Measurements from ENCODE around the gene WDR27. TPM values are rescaled to one million over a fixed set of nuclear protein-coding genes. Genes with fewer than 3 reads are reported as not detected.

WDR27 gene
- total and polyA plus RNA-seq, 2 donors from 2014 or later = 12.3 to 45.0 TPM

DNA sequence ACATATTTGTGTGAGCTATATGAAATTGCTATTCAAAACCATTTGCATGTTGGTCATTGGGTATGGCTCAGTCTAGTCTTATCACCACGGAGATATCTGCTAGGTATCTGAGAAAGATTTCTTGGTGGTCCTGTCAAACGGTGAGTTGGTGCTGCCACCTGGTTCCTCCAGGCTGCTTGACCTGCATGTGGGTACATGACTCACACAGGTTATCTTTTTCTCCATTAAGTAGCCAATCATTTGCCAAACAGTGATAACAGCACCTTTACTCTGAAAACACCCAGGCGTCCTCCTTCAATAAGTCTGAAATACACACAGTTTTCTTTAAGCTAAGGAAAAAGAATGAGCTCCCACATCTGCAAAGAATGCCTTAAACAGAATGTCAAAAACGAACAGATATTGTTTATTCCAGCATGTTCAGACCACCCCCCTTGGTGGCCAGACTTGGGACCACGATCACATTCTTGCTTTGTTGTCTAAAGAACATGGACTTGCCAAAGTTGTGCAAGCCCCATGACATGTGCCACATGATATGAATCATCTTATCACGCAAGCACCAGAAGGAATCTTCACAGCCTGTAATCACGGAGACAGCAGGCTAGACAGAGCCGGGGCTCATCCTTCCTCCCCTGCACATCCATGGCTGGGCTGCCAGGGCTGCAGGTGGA is 247.5 kb downstream of the WDR27 start:
- Histone ChIP-seq H3K9me3 (ENCODE audit: control insufficient read depth in 2 of 3, insufficient read depth in 1 of 3, low read length in 3 of 3) (no peaks in the 10 kb centered on the region), H3K36me3 (ENCODE audit: control insufficient read depth in 2 of 3, insufficient read depth in 3 of 3, low read length in 3 of 3) (no peaks in the 10 kb centered on the region), H3K4me3 (ENCODE audit: low read length in 3 of 3) (no peak overlapping the region), H3K27ac (ENCODE audit: low read depth in 2 of 2, low read length in 2 of 2) (no peak overlapping the region), H3K4me1 (ENCODE audit: control insufficient read depth in 2 of 3, insufficient read depth in 2 of 3, low read depth in 1 of 3, low read length in 3 of 3) (no peaks in the 10 kb centered on the region), H3K9ac (ENCODE audit: low read length in 3 of 3) (no peak overlapping the region), H3K27me3 (ENCODE audit: control insufficient read depth, insufficient read depth, low read length) (no peaks in the 10 kb centered on the region)
- intact Hi-C loops (cut with DNase I) = no loop called here
- FAIRE-seq (no peak), DNase-seq (no peak)
- no peak for TF ChIP-seq CTCF (IDR thresholded peaks at IDR 0.05; ENCODE audit: borderline replicate concordance, extremely low read depth, insufficient read depth)

GRCh38 chr6:169452869-169453620 is 248.8 kb downstream of the WDR27 start:
- DNase-seq (no peak), FAIRE-seq (no peak)
- intact Hi-C loops (cut with DNase I) = no loop called here
- no peaks in the 10 kb centered on the region for H3K27me3 ChIP-seq (ENCODE audit: control insufficient read depth, insufficient read depth, low read length)
- H3K4me3 ChIP-seq (ENCODE audit: low read length in 3 of 3) = peak overlapping the region in 2 of 3 donors; percentile 61 to 66
- H3K9ac ChIP-seq (ENCODE audit: low read length in 3 of 3) = no peak overlapping the region
- no peaks in the 10 kb centered on the region for H3K4me1 ChIP-seq (ENCODE audit: control insufficient read depth in 2 of 3, insufficient read depth in 2 of 3, low read depth in 1 of 3, low read length in 3 of 3)
- no peaks in the 10 kb centered on the region for H3K9me3 ChIP-seq (ENCODE audit: control insufficient read depth in 2 of 3, insufficient read depth in 1 of 3, low read length in 3 of 3)
- H3K27ac ChIP-seq (ENCODE audit: low read depth in 2 of 2, low read length in 2 of 2) = peak overlapping the region in 1 of 2 donors; percentile 76
- no peaks in the 10 kb centered on the region for H3K36me3 ChIP-seq (ENCODE audit: control insufficient read depth in 2 of 3, insufficient read depth in 3 of 3, low read length in 3 of 3)
- TF ChIP-seq CTCF (IDR thresholded peaks at IDR 0.05; ENCODE audit: borderline replicate concordance, extremely low read depth, insufficient read depth) = no peak

GRCh38 chr6:169452117-169452868 is 249.5 kb downstream of the WDR27 start:
- H3K36me3 ChIP-seq (ENCODE audit: control insufficient read depth in 2 of 3, insufficient read depth in 3 of 3, low read length in 3 of 3) = no peaks in the 10 kb centered on the region
- H3K4me1 ChIP-seq (ENCODE audit: control insufficient read depth in 2 of 3, insufficient read depth in 2 of 3, low read depth in 1 of 3, low read length in 3 of 3) = no peaks in the 10 kb centered on the region
- H3K27ac ChIP-seq (ENCODE audit: low read depth in 2 of 2, low read length in 2 of 2) = peak overlapping the region; percentile 64 to 76
- no peaks in the 10 kb centered on the region for H3K27me3 ChIP-seq (ENCODE audit: control insufficient read depth, insufficient read depth, low read length)
- FAIRE-seq (no peak), DNase-seq (peak in 4 of 5 donors; percentile 43 to 92 (median 72))
- no peaks in the 10 kb centered on the region for H3K9me3 ChIP-seq (ENCODE audit: control insufficient read depth in 2 of 3, insufficient read depth in 1 of 3, low read length in 3 of 3)
- peak overlapping the region; percentile 27 to 44 (median 37) for H3K9ac ChIP-seq (ENCODE audit: low read length in 3 of 3)
- peak overlapping the region; percentile 58 to 66 (median 61) for H3K4me3 ChIP-seq (ENCODE audit: low read length in 3 of 3)
- intact Hi-C loops (cut with DNase I) = no loop called here
- no peak for TF ChIP-seq CTCF (IDR thresholded peaks at IDR 0.05; ENCODE audit: borderline replicate concordance, extremely low read depth, insufficient read depth)

Measured in kidney (tissue), 14 donors.